WTC11 (cell line): ENCODE measurements around the gene PHF5A.

Source experiments
- JAZF1 ChIP-seq: fragments of 250-450 bp; sonication (Bioruptor Pico); IDR thresholded peaks from 2 replicates; pipeline ENCODE4 v1.9.0; 2021; ENCODE audit warnings: moderate library complexity, mild to moderate bottlenecking, inconsistent platforms
- TP53 ChIP-seq: sonication (generic); formaldehyde crosslinking; IDR thresholded peaks from 2 replicates; pipeline ENCODE4 v1.8.1; 2023; ENCODE audit warnings: mild to moderate bottlenecking, missing genetic modification reagents
- TF ChIP-seq, protein P1 (sequence below): fragments of 200-600 bp; IDR thresholded peaks from 2 replicates; pipeline ENCODE4 v1.8.0; 2022; ENCODE audit warnings: antibody characterized with exemption
- TF ChIP-seq, protein P2 (sequence below): sonication (generic); formaldehyde crosslinking; IDR thresholded peaks from 2 replicates; pipeline ENCODE4 v1.8.0; 2022; ENCODE audit warnings: mild to moderate bottlenecking, missing genetic modification reagents
- TF ChIP-seq, protein P3 (sequence below): sonication (generic); formaldehyde crosslinking; IDR thresholded peaks from 2 replicates; pipeline ENCODE4 v1.8.1; 2022; ENCODE audit warnings: mild to moderate bottlenecking, moderate library complexity, missing genetic modification reagents

DNA sequence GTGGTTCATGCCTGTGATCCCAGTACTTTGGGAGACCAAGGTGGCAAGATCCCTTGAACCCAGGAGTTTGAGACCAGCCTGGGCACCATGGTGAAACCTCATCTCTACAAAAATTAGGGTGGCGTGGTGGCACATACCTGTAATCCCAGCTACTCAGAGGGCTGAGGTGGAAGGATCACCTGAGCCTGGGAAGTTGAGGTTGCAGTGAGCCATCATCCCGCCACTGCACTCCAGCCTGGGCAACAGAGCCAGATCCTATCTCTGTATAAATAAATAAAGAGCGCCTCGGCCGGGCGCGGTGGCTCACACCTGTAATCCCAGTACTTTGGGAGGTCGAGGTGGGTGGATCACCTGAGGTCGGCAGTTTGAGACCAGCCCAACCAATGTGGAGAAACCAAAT lies 49.8 kb downstream of the PHF5A start:
- TF ChIP-seq, protein P1, sequence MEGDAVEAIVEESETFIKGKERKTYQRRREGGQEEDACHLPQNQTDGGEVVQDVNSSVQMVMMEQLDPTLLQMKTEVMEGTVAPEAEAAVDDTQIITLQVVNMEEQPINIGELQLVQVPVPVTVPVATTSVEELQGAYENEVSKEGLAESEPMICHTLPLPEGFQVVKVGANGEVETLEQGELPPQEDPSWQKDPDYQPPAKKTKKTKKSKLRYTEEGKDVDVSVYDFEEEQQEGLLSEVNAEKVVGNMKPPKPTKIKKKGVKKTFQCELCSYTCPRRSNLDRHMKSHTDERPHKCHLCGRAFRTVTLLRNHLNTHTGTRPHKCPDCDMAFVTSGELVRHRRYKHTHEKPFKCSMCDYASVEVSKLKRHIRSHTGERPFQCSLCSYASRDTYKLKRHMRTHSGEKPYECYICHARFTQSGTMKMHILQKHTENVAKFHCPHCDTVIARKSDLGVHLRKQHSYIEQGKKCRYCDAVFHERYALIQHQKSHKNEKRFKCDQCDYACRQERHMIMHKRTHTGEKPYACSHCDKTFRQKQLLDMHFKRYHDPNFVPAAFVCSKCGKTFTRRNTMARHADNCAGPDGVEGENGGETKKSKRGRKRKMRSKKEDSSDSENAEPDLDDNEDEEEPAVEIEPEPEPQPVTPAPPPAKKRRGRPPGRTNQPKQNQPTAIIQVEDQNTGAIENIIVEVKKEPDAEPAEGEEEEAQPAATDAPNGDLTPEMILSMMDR: no peak
- TF ChIP-seq TP53 (CRISPR knock-in tag) (no peak), JAZF1 (CRISPR knock-in tag) (no peak)
- TF ChIP-seq, protein P2, sequence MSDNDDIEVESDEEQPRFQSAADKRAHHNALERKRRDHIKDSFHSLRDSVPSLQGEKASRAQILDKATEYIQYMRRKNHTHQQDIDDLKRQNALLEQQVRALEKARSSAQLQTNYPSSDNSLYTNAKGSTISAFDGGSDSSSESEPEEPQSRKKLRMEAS: no peak
- TF ChIP-seq, protein P3, sequence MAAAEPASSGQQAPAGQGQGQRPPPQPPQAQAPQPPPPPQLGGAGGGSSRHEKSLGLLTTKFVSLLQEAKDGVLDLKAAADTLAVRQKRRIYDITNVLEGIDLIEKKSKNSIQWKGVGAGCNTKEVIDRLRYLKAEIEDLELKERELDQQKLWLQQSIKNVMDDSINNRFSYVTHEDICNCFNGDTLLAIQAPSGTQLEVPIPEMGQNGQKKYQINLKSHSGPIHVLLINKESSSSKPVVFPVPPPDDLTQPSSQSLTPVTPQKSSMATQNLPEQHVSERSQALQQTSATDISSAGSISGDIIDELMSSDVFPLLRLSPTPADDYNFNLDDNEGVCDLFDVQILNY (CRISPR knock-in tag): no peak
